GM12892 (cell line): ENCODE measurements around the gene FHL2.

Experiments used
- DNase-seq: peaks from one replicate; pipeline ENCODE4 v3.0.0; 2011; ENCODE audit not compliant: insufficient read length
- FAIRE-seq: peaks from 2 replicates; lab custom pipeline; 2011; peaks lifted over from hg19 to GRCh38; lab: Jason Lieb, UNC
- POLR2A ChIP-seq: IDR thresholded peaks from 2 replicates; pipeline ENCODE4 v1.6.1; 2011; ENCODE audit warnings: low read depth, low read length, control low read depth
- POLR2AphosphoS5 ChIP-seq: IDR thresholded peaks from 2 replicates; pipeline ENCODE4 v1.6.1; 2011; ENCODE audit warnings: low read depth, low read length, control low read depth
- TAF1 ChIP-seq: IDR thresholded peaks from 2 replicates; pipeline ENCODE4 v1.6.1; 2011; ENCODE audit warnings: low read depth, mild to moderate bottlenecking, control low read depth, low read length, borderline replicate concordance

Gene FHL2

DNA sequence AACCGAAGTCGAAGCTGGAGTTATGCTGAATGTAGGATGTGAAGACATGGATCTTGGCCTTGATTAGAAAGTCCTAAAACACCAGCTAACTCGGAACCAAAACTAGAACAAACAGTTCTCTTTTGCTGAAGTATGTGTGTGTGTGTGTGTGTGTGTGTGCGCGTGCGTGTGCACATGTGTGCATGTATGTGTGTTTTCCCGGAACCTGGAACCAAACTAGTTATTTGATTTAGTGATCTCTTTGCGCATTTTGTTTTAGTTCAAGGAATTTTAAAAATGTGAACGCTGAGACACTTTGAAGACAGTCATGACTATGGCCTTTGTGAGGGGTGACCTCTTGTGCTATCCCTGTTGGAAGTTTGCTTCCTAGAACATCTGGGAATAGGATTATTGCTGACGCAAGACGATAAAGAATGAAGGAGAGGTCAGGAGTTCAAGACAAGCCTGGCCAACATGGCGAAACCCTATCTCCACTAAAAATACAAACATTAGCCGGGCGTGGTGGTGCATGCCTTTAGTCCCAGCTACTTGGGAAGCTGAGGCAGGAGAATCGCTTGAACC lies 23.8 kb downstream of the FHL2 start:
- no peak for TF ChIP-seq POLR2AphosphoS5
- TF ChIP-seq TAF1: no peak
- no peak for TF ChIP-seq POLR2A
- DNase-seq (no peak), FAIRE-seq (peak; percentile 54)

DNA sequence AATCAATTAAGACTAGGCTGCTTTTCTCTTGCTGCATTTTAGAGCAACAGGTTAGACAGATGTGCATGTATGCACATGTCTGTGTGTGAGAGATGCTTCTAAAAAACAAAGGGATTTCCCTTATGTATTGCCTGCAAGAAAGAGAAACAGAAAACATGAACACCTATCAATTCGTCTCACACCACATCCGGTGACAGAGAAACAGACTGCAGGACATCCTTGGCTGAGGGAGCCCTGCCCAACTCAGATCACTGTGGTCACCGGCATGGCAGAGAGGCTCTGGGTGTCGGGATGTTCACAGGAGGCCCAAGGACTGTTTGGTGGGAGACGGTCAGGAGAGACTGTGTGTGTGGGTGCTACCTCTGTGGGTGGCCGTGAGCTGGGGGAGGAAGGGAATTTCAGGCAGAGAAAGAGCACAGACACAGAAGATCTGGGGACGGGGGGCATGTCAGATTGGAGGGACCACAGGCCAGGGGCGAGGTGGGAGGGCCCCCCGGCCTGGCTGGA lies 24.9 kb downstream of the FHL2 start:
- peak; percentile 91 for FAIRE-seq
- TF ChIP-seq POLR2A (peak; percentile 79), TAF1 (peak; percentile 55; the same call in 1 of the 2 replicates), POLR2AphosphoS5 (peak; percentile 74)
- DNase-seq: peak; percentile 61

GRCh38 chr2:105373344-105373781 lies 25.5 kb downstream of the FHL2 start:
- TF ChIP-seq POLR2A (no peak), POLR2AphosphoS5 (no peak), TAF1 (no peak)
- FAIRE-seq: no peak
- DNase-seq: no peak

- TF ChIP-seq POLR2A: no peak
- TF ChIP-seq POLR2AphosphoS5: no peak
- no peak for TF ChIP-seq TAF1
- DNase-seq (no peak), FAIRE-seq (no peak)
Observed at GRCh38 chr2:105371810-105372209, 27.0 kb downstream of the FHL2 start.

- FAIRE-seq (no peak), DNase-seq (no peak)
- TF ChIP-seq TAF1: no peak
- TF ChIP-seq POLR2AphosphoS5: no peak
Observed at GRCh38 chr2:105371156-105371555, 27.7 kb downstream of the FHL2 start.

DNA sequence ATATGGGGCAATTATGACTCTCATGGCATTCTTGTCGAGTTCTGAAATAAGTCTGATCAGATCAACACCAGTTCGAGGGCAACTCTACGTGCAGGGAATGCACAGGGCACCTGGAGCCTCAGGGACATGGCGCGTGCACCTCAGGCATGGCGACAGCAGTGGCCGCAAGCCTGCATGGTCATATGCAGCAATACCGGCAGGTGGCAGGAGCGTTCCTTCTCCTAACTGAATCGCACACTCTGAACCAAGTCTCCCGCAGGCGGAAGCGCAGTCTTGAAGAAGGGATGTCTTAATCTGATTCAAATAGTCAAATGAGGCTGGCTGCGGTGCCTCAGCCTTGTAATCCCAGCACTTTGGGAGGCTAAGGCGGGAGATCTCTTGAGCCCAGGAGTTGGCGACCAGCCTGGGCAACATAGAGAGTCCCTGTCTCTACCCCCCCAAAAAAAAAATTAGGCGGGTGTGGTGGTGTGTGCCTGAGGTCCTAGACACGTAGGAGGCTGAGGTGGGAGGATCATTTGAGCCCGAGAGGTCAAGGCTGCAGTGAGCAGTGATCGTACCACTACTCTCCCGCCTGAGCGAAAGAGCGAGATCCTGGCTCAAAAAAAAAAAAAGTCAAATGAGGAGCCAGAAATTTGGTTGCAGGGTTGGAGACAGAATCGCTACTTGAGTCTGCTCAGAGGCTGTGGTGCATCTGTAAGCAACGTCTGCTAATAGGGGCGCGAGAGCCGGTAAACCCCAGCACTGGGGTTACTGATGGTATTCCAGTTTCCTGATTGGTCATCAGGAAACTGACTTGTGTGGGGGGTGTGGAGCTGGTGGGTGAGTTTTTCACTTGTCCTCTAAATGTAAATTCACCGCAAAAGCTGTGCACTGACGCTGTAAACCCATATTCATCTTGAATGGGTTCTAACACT lies 28.8 kb downstream of the FHL2 start:
- TF ChIP-seq TAF1: no peak
- no peak for TF ChIP-seq POLR2A
- no peak for TF ChIP-seq POLR2AphosphoS5
- peak; percentile 97 for FAIRE-seq
- peak; percentile 44 for DNase-seq

DNA sequence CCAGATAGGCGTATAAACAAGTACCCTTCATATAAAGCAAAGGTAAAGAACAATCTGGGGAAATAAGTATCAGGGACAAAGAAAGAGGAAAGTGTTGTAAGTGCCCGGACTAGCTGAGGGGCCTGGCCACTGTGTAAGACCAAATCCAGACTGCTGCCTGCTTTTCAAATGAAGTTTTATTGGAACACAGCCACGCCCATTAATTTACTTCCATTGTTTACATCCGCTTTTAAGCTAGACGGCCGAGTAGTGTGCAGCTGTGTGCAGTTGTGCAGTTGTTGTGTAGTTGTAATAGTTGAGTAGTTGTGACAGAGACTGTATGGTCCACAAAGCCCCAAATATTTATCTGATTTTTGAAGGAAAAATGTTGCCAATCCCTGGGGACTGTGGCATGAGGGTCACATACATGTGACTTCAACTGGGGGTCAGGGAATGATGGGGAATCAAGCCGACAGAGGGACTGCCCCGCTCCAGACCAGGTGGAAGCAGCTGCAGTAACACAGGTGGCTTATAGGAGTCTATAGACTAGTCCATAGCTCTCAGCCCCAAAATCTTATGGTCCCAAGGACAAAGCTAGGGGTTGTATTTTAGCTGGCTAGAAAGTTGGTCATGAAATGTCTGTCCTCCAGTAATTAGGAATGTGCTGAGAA lies 30.0 kb downstream of the FHL2 start:
- FAIRE-seq (no peak), DNase-seq (no peak)
- TF ChIP-seq POLR2AphosphoS5 (no peak), TAF1 (no peak), POLR2A (no peak)

DNA sequence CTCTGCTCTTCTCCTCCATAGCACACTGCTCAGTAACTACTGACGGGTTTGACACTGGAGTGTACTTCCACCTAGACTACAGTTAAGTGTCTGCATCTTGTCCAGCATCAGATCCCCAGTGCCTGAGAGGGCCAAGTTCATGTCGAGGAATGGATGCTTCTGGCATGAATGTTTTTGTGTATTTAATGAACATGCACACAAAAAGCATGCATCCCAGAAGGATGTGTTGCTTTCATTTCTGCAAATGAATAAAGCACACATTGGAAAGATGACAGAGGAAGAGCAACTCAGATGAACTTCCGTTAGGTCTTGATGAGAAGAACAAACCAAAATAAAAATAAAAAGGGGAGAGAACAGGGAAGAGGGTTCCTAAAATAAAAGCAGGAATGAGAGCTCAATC lies 33.6 kb downstream of the FHL2 start:
- DNase-seq (no peak), FAIRE-seq (no peak)
- TF ChIP-seq TAF1 (no peak), POLR2AphosphoS5 (no peak), POLR2A (no peak)

GRCh38 chr2:105364436-105365139 lies 34.3 kb downstream of the FHL2 start:
- FAIRE-seq (no peak), DNase-seq (no peak)
- TF ChIP-seq POLR2AphosphoS5 (no peak), POLR2A (no peak), TAF1 (no peak)

GRCh38 chr2:105362862-105363591 lies 35.8 kb downstream of the FHL2 start:
- no peak for FAIRE-seq
- TF ChIP-seq TAF1: no peak
- no peak for TF ChIP-seq POLR2AphosphoS5
- TF ChIP-seq POLR2A: no peak
- DNase-seq: no peak
